Measurements from ENCODE around the gene RET.

The RET gene

DNA sequence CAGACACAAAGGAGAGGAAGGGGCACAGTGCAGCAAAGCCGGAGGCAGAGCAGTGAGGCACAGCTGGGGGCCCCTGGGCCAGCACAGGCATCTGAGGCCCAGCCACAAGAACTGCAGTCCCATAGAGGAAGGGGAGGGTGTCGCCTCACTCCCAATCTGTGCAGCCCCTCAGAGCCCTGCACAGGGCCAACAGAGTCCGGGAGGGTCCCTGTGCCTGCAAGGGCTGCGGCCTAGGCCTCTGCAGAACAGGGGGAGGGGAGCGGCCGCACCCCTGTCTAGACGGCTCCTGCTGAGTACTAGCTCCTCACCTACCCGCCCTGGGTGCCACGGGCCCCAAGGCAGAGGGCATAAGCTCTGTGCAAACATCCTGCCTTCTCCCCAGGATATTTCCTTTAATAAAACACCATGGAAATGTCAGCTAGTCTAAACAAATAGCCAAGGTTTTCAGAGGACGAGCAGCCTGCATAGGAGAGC lies 32.4 kb upstream of the RET start:
- no peak for DNase-seq (ENCODE audit: extremely low read depth in 1 of 2, low read depth in 1 of 2)

DNA sequence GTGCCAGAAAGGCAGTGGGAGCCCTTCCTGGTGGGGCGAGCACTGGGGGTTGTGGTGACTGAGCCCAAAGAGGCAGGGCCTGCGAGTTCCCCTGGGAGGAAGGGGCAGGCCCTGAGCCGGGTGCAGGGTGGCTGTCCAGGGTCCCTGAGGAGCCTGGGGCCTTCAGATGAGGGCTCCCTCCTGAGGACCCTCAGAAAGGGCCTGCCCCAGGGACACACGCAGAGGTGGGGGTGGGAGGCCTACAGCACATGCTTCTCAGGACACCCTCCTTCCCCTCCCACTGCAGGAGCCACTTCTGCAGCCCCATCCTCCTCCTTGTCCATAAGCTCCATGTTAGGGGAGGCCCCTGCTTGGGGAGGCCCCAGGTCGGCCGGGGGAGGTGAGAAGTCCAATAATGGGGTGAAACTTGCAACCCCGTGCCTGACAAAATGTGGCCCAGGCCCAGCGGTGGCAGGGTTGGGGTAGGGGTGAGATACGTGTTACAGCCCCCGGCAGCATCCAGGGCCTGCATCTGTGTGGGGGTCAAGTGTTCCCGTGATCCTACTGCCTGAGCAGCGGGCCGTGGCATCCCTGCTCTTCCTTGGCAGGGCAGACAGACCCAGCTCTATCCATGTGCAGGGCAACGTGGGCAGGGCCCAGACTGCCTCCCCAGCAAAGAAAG lies 31.8 kb upstream of the RET start:
- DNase-seq (ENCODE audit: extremely low read depth in 1 of 2, low read depth in 1 of 2), result no peak

DNA sequence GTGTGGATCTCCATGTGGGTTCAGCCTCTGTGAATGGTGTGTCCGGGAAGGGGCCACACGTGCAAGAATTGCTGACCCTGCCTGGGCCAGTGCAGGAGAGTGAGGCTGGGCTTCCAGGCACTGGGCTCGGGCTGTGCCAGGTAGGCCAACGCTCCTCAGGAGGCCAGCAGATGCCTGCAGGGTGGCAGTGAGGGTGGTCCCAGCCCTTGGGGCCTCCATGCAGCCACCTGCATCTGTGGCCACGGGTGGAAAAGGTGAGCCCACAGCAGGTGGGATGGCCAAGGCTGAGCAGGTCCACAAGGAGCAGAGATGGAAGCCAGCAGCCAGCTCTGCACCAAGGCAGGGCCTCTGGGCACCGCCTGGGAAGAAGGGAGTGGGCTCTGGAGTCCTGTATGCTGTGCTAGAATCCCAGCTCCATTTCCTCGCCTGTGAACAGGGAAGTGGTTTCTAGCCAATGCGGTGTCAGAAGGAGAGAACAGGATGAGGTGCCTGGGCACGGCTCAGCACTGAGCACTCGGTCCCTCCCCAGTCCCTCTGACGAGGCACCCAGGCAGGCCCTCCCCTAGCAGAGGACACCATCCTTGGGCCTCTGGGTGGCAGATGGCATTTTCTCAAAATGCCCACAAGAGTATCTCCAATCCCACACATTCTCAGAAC lies 31.1 kb upstream of the RET start:
- DNase-seq (ENCODE audit: extremely low read depth in 1 of 2, low read depth in 1 of 2), result no peak

DNA sequence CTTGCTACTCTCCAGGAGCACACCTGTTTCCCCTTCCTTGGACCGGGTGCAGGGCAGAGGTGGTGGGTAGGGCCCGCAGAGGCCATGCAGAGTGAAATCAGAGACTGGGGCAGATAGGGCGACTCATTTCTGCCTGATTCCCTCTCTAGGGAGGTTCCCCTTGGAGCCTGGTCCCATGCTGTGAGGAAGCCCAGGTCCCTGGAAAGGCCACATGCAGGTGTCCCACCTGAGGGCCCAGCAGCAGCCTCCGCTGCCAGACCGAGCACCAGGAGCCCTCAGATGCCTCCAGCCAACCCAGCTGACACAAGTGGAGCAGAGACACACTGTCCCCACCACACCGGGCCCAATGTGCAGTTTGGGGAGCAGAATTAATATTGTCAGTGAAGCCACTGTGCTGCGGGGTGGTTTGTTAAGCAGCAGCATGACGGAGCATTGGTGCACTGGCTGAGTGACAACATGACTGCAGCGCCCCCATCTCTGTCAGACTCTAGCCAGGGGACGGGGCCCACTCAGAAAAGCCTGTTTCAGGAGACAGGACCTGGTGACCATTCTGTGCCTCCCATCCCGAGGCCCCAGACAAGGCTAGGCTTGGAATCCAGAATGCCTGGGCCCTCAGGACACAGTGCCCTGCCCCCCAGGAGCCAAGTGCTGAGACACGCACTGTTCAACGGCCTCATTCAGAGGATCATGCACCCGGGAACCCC lies 30.4 kb upstream of the RET start:
- DNase-seq (ENCODE audit: extremely low read depth in 1 of 2, low read depth in 1 of 2), result no peak

DNA sequence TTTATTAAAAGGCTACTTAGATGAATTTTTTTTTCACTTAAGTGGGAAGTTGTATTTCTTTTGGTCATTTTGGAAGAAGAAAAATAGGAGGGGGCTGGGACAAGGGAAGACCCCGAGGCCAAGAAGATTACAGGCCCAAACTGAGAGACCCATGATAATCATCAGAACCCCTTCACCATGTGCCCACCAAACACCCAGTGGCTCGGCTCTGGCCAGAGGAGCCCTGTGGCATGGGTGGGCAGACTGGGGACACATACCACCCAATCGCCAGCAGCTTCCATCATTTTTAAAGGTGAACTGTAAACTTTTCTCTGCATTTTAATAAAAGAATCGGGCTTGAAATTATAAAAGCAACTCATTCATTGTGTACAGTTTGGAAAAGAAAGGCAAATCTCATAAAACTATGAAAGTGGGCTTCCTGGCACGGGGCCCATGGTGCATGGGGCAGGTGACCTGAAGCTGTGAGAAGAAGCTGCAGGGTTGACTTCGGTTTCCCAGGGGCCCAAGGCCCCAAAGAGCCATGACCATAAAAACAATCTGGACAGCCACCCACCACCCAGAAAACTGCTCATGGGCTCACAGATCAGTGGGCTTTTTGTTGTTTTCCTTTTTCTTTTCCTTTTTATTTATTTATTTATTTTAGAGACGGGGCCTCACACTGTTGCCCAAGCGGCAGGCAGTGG lies 29.4 kb upstream of the RET start:
- no peak for DNase-seq (ENCODE audit: extremely low read depth in 1 of 2, low read depth in 1 of 2)

DNA sequence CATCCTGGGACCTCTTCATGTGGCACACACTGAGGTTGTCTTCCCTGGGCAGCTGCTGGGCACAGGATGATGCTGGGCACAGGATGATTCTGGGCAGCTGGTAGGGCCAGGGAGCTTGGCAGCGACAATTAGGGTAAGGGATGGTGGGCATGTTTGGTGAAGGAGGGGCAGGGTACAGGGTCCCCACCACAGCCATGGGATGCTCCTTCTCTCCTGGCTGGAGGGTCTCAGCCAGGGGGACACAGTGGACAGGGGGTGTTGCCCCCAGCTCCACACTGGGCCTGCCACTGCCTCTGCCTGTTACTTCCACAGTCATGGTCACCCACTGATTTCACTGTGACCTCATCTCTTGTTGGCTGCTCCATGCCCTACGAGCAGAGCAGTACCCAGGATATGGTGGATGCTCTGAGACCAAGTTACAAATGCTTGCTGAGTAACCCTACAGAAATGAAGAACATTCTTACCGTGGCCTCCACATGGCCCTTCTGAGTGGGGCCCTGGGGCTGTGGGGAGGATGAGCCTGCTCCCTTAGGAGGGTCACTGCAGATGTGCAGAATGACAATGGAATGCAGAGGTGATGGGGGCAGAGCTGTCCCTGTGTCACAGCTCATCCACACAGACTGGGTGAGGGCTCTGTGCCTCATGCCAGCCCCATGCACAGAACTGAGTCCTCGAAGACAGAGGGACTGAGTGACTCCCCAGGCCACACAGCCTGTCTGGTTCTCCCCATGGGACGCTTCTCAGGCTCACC lies 28.4 kb upstream of the RET start:
- DNase-seq (ENCODE audit: extremely low read depth in 1 of 2, low read depth in 1 of 2), result no peak

DNA sequence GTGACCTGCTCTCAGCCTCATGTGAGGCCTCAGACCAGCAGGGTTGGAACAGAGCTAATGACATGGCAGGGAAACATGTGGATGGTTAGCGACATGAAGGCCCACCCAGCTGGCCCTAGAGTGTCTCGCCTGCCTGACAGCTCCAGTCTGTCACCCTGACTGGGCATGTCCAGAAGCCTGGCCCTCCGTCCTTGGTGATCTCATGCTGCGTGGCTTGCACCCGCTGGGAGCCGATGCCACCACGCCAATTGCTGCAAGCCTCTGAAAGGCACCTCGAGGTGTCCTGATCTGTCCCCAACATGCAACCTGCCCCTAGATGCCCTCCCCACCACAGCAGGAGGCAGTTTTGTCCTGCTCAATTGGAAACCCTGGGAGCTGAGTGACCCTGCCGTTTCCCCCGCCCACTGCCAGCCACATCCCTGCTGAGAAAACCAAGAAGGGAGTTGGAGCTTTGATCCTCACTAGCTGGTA lies 27.8 kb upstream of the RET start:
- DNase-seq (ENCODE audit: extremely low read depth in 1 of 2, low read depth in 1 of 2), result no peak

DNA sequence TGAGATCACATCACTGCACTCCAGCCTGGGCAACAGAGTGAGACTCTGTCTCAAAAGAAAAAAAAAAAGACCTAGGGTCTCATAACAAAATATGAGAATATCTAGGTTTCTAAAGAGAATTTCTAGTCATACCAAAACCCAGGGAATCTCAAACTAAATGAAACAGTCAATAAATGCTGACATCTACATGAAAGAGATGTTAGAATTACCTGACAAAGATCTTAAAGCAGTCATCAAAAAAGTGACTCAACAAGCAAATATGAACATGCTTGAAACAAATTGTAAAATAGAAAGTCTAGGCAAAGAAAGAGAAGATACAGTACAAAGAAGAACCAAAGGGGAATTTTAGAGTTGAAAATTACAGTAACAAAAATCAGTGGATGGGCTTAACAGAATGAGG lies 26.9 kb upstream of the RET start:
- DNase-seq (ENCODE audit: extremely low read depth in 1 of 2, low read depth in 1 of 2), result no peak

DNA sequence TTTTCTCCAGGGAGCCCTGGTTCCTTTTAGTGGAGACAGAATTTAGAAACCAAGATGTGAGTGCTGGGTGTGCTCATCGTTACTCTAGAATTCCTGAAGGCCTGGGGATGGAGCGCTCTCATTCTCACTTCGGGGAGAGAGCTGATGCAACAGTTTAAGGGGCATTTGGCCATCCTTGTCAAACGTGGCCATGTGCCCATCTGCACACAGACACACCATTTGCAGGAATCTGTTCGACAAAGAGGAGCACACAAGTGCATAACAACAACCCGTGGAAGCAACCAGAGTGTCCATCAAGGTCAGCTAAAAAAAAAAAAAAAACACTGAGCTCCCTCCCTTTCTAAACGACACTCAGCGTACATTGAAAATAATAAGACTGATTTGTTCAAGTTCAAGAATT lies 23.0 kb upstream of the RET start:
- DNase-seq (ENCODE audit: extremely low read depth in 1 of 2, low read depth in 1 of 2), result no peak

DNA sequence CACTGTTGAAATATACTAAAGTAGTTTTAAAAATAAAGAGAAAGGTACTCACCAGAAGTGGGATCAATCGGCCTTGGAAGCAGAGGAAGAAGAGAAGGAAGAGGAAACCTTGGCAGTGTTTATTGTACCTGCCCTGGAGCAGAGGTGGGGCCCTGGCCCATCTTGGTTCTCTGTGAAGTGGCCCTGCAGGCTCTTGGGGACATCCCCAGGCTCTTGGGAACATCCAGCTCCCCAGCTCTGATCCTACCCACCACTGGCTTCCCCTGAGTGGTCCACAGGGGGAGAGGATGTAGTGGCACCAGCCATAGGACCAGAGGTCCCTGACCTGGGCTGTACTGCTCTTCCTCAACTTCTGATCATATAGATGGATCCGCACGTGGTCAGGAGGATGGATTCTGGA lies 22.3 kb upstream of the RET start:
- DNase-seq (ENCODE audit: extremely low read depth in 1 of 2, low read depth in 1 of 2), result no peak

DNA sequence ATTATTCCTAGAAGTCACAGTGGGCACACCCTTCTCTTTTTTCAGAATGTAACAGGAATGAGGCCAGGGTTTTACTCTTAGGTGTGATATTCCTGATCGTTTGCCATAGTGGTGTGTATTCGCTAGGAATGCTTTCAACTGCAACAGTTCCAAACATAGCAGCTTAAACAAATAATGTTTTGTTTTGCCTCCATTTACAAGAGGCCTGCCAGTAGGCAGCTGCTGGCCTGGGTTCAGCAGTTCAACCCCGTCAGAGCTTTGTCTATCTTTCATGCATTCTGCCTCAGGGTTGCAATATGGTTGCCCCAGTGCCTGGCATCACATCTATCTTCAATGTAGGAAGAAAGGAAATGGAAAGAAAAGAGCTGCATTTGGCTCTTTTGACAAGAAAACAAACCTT lies 21.7 kb upstream of the RET start:
- DNase-seq (ENCODE audit: extremely low read depth in 1 of 2, low read depth in 1 of 2), result no peak

DNA sequence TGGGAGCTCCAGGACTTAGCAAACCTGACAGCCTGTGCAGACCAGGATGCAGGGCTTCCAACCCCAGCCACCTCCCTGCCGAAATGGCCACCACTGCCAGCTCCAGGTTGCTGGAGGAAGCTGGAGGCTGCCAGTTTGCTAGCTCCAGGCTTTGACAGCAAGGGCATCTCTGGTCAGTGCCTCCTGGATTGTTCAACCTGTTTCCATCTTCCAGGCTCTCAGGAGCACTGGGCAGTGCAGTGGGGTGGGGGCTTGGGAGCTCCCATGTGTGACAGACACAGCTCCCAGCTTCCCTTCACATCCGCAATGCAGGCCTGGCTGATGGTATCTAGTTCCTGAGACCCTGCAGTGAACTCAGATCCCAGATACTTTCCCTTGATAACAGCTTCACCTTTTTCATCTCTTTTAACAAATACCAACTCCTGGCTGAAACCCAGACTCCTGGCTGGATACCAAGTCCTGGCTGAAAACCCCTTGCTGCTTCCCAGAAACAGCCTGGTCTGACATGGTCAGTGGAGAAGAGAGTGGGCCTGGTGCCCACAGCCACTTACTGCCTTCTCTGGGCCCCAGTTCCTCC lies 20.8 kb upstream of the RET start:
- DNase-seq (ENCODE audit: extremely low read depth in 1 of 2, low read depth in 1 of 2), result no peak

DNA sequence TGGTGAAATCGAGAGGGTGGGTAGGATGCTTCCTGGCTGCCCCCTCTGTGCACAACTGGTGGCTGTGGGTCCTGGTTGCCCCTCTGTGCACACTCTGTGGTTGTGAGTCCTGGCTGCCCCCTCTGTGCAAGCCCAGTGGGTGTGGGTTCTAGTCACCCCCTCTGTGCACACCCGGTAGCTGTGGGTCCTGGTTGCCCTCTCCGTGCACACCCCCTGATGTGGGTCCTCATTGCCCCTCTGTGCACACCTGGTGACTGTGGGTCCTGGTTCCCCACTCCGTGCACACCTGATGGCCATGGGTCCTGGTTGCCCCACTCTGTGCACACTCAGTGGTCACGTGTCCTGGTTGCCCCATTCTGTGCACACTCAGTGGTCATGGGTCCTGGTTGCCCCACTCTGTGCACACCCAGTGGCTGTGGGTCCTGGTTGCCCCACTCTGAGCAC lies 20.3 kb upstream of the RET start:
- DNase-seq (ENCODE audit: extremely low read depth in 1 of 2, low read depth in 1 of 2), result no peak

DNA sequence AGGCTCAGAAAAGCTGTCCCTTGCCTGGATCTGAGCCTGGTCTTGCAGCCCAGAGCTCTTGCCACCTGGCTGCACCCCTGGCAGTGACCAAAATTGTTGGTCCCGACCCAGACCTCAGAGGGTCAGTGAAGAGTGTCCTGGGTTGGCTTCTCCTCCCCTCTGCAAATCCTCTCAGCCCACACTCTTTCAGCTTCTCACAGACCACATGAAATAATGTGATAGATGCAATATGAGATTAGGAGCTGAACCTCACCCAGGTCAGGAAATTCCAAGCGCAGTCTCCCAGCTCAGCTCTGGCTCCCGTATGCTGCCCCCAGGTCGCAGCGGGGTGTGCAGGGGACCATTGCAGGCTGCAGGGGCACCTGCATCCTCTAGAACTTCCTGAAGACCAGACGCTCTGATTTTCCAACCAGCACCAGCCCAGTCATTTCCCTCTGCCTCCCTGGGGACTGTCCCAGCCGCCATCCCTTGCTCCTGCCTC lies 19.6 kb upstream of the RET start:
- DNase-seq (ENCODE audit: extremely low read depth in 1 of 2, low read depth in 1 of 2), result no peak

DNA sequence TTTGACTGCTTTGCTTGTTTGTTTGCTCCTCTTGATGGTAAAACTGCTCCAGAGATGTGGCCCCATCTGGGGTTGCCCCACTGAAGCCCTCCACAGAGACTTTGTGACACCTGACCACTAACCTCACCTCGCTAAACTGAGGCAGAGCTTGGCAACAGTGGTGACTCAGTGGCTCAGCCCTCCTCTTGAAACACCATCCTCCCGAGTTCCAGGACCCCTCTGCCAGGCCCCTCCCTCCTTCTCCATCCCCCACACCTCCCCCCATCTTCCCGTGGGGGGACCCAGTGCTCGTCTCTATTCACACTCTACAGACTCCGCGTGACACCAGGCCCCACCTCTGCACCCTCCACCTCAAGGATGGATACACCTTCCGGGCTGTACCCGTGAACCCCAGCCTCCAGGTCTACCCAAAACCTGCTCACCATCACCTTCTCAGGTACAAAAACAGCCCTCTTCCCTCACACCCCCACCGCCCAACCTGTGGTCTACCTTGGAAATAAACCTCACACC lies 19.0 kb upstream of the RET start:
- DNase-seq (ENCODE audit: extremely low read depth in 1 of 2, low read depth in 1 of 2), result no peak

DNA sequence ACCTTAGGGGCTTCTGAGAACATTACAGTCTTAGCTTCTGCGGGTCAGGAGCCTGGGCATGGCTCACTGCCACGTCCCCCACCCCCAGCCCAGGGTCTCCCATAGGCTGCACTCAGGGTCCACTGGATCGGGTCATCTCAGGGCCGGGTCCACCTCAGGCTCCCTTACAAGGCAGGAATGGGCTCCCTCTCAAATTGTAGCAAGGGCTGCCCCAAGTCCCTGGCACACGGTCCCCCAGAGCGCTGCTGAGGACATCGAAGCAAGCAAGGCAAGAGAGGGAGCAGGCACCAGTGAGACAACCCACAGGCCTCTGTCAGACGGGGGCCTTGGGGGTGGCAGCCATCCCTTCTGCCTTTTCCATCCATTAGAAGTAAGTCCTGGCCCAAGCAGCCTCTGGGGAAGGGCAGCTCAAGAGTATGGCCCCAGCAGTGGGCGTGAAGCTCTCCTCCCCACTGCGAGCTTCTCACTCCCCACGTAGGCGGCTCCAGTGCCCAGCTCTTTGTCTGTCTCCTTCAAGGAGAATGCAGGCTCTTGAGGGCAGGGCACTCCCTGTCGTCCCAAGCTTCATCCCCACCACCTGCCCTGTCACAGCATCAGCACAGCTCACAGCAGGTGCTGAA lies 18.0 kb upstream of the RET start:
- DNase-seq (ENCODE audit: extremely low read depth in 1 of 2, low read depth in 1 of 2), result no peak

DNA sequence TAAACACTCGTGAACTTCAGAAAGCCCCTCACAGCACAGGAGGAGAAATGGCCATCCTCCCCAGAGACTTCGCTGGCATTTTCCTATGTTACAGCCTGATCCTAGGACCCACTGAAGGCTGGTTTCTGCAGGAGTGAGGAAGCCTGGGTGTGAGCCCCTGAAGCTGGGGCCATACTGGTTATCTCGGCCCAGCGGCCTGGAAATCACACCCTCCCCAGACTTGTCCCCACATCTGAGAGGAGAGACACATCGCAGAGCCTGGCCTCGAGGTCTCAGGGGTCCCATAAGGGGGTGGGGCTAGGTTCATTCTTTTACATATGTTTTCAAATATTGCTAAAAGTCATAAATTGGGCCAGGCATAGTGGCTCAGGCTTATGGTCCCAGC lies 17.5 kb upstream of the RET start:
- no peak for DNase-seq (ENCODE audit: extremely low read depth in 1 of 2, low read depth in 1 of 2)

DNA sequence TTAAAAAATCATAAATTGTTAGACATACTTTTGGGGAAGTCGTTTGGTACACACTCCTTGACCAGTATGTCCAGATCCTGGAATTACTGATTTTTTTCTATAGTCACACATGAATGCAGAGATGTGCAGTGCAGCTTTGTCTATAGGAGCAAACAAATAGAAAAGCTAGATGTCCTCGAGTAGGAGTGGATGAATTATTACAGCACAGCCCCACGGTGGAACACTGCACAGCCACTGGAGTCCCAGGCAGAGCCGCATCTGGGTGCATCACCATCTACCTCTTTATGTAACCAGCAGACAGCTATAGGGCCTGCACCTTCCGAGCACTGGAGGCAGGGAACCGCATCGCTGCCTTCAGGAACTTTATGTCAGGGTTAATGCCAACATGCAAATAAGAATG lies 17.0 kb upstream of the RET start:
- no peak for DNase-seq (ENCODE audit: extremely low read depth in 1 of 2, low read depth in 1 of 2)

DNA sequence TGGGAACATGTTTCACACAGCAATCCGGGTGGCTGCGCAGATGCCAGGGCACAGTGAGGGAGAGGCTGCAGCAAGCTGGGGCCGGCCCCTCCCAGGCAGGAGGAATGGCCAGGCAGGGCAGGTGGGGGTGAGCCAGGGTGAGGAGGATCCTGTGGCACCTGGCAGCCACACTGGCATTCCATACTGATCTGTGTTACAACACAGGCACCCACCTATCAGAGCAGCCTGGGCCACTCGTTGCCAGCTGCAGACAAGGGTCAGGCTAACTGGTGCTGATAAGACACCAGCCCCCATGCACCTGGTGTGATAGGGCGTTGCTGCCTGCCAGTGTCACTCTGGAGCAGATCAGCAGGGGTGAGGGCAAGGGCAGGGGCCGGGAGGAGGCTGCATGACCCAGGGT lies 16.6 kb upstream of the RET start:
- DNase-seq (ENCODE audit: extremely low read depth in 1 of 2, low read depth in 1 of 2), result no peak

DNA sequence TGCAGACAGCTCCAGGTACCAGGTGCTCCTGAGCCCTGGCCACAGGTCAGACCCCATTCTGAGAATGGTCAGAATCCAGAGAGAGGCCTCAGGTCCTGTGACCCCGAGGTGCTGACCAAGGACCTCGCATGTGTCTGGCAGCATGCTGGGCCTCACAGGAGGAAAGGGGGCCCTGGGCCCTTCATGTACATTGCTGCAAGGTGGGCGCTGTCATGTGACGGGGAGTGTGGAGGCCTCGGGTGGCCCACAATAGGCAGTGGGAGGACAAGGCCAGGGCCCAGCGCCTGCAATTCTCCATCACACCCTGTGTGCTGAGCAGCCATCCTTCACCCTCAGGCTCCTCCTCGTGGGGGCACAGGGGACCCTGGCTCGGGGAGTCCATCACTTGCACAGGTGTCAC lies 15.5 kb upstream of the RET start:
- DNase-seq (ENCODE audit: extremely low read depth in 1 of 2, low read depth in 1 of 2), result no peak
